HCT116 (cell line): ENCODE measurements around the gene GRIA1. TPM values are rescaled to one million over a fixed set of nuclear protein-coding genes. Genes with fewer than 3 reads are reported as not detected.

Experiments used
- ATAC-seq: fragments of 200-7000 bp; cut with Tn5 transposase; 2 replicates; pipeline ENCODE4 v1.9.1; 2020; ENCODE audit warnings: mild to moderate bottlenecking, moderate library complexity
- BruUV-seq: library from RNA; stranded (reverse); fragments of 400-500 nt; replicated peaks from 2 replicates; lab custom pipeline; 2021; lab: Mats Ljungman, UMichigan
- CTCF ChIA-PET: fragments of 300-600 bp; sonication (Branson Sonifier 250); formaldehyde crosslinking; loops from one replicate; lab custom pipeline; 2021; ENCODE audit warnings: antibody characterized with exemption; lab: Charles Lee
- POLR2A ChIA-PET: fragments of 300-600, 350-600 bp; sonication (Branson Sonifier 250); formaldehyde crosslinking; loops from one replicate; lab custom pipeline; 2021; ENCODE audit warnings: antibody characterized with exemption; lab: Charles Lee
- RAD21 ChIA-PET, 2 experiments: fragments of 300-600 bp; sonication (Branson Sonifier 250); formaldehyde crosslinking; loops; one replicate each; lab custom pipeline; 2023; ENCODE audit warnings: low total read pairs in 2 of 2; ENCODE audit not compliant: uncharacterized antibody in 2 of 2, unreplicated experiment in 2 of 2, low non-redundant PET in 1 of 2; lab: Charles Lee
- DNase-seq: peaks from one replicate; pipeline ENCODE4 v3.0.0-alpha.2; 2010; ENCODE audit warnings: low read depth, low spot score
- H2AFZ ChIP-seq: fragments of 200-600 bp; shearing (Covaris generic), sonication (generic); 2 replicates; pipeline ENCODE4 v1.6.1; 2017; ENCODE audit warnings: low read depth, mixed run types, mixed read lengths, antibody characterized with exemption, low read length; ENCODE audit not compliant: poor library complexity, severe bottlenecking
- H3K27ac ChIP-seq: 2 replicates; pipeline ENCODE4 v1.5.1; 2012; ENCODE audit warnings: low read depth, low read length
- H3K27me3 ChIP-seq: fragments of 200-600 bp; sonication (generic); 2 replicates; pipeline ENCODE4 v1.6.1; 2016; ENCODE audit warnings: mixed run types, low read length, mixed read lengths; ENCODE audit not compliant: insufficient read depth
- H3K36me3 ChIP-seq, 2 experiments: fragments of 200-500 bp in 1 of 2; fragments of 200-600 bp in 1 of 2; sonication (Bioruptor generic) in 1 of 2; sonication (generic) in 1 of 2; 2 replicates each; pipeline versions ENCODE4 v1.5.1 to v1.6.1; 2014 to 2016; ENCODE audit warnings: low read length in 2 of 2, inconsistent platforms in 1 of 2, mixed read lengths in 1 of 2, mixed run types in 1 of 2; ENCODE audit not compliant: insufficient read depth in 2 of 2, control insufficient read depth in 1 of 2
- H3K4me1 ChIP-seq, 2 experiments: fragments of 200-600 bp in 1 of 2; sonication (generic) in 1 of 2; 2 replicates each; pipeline versions ENCODE4 v1.5.1 to v1.6.1; 2012 to 2017; ENCODE audit warnings: low read length in 2 of 2, inconsistent platforms in 1 of 2, mild to moderate bottlenecking in 1 of 2, mixed read lengths in 1 of 2, mixed run types in 1 of 2, moderate library complexity in 1 of 2; ENCODE audit not compliant: insufficient read depth in 2 of 2, control insufficient read depth in 1 of 2
- H3K4me2 ChIP-seq: fragments of 200-600 bp; sonication (generic); 2 replicates; pipeline ENCODE4 v1.6.1; 2017; ENCODE audit warnings: mixed run types, low read length, mixed read lengths
- H3K4me3 ChIP-seq, 2 experiments: fragments of 200-600 bp in 1 of 2; sonication (generic) in 1 of 2; replicated peaks in 1 of 2; 2 replicates each; pipeline ENCODE4 v1.5.1; 2011 to 2016; ENCODE audit warnings: low read length in 2 of 2, control low read depth in 1 of 2, low read depth in 1 of 2, mild to moderate bottlenecking in 1 of 2, mixed read lengths in 1 of 2, mixed run types in 1 of 2
- H3K79me2 ChIP-seq: fragments of 200-600 bp; sonication (generic); 2 replicates; pipeline ENCODE4 v1.6.1; 2017; ENCODE audit warnings: mild to moderate bottlenecking, mixed run types, low read length, moderate library complexity, mixed read lengths; ENCODE audit not compliant: insufficient read depth
- H3K9ac ChIP-seq: fragments of 200-600 bp; sonication (generic); 2 replicates; pipeline ENCODE4 v1.6.1; 2016; ENCODE audit warnings: low read length, mixed read lengths
- H3K9me2 ChIP-seq: fragments of 200-600 bp; sonication (generic), shearing (Covaris generic); 2 replicates; pipeline ENCODE4 v1.6.1; 2017; ENCODE audit warnings: mixed run types, mild to moderate bottlenecking, moderate library complexity; ENCODE audit not compliant: insufficient read depth
- H3K9me3 ChIP-seq, 2 experiments: fragments of 200-500 bp in 1 of 2; fragments of 200-600 bp in 1 of 2; sonication (Bioruptor generic) in 1 of 2; sonication (generic) in 1 of 2; 2 replicates each; pipeline ENCODE4 v1.6.1; 2014 to 2017; ENCODE audit warnings: low read length in 2 of 2, mixed read lengths in 2 of 2, inconsistent platforms in 1 of 2, low read depth in 1 of 2, mild to moderate bottlenecking in 1 of 2, mixed run types in 1 of 2, moderate library complexity in 1 of 2; ENCODE audit not compliant: control insufficient read depth in 1 of 2, insufficient read depth in 1 of 2
- H4K20me1 ChIP-seq: fragments of 200-600 bp; sonication (generic), shearing (Covaris generic); 2 replicates; pipeline ENCODE4 v1.6.1; 2017; ENCODE audit warnings: mixed run types, mild to moderate bottlenecking, moderate library complexity; ENCODE audit not compliant: insufficient read depth
- CEBPB ChIP-seq: IDR thresholded peaks from 2 replicates; pipeline ENCODE4 v1.6.1; 2012; ENCODE audit warnings: low read depth
- EGR1 ChIP-seq: IDR thresholded peaks from 2 replicates; pipeline ENCODE4 v1.6.1; 2012; ENCODE audit warnings: low read depth
- ELF1 ChIP-seq: IDR thresholded peaks from 2 replicates; pipeline ENCODE4 v1.6.1; 2012; ENCODE audit warnings: low read depth, borderline replicate concordance
- EZH2 ChIP-seq: fragments of 200-600 bp; sonication (generic); IDR thresholded peaks from 2 replicates; pipeline ENCODE4 v1.6.1; 2017; ENCODE audit warnings: antibody characterized with exemption, mixed run types
- FOSL1 ChIP-seq: IDR thresholded peaks from 2 replicates; pipeline ENCODE4 v1.6.1; 2012; ENCODE audit warnings: low read depth
- JUND ChIP-seq: IDR thresholded peaks from 2 replicates; pipeline ENCODE4 v1.6.1; 2012
- POLR2A ChIP-seq: IDR thresholded peaks from 2 replicates; pipeline ENCODE4 v1.7.0; 2011; ENCODE audit warnings: borderline replicate concordance; ENCODE audit not compliant: insufficient read depth, insufficient read length; ENCODE audit errors: extremely low read depth
- POLR2AphosphoS5 ChIP-seq: IDR thresholded peaks from 2 replicates; pipeline ENCODE4 v1.6.1; 2011; ENCODE audit warnings: mild to moderate bottlenecking, low read depth, low read length, moderate library complexity
- SIN3A ChIP-seq: IDR thresholded peaks from 2 replicates; pipeline ENCODE4 v1.6.1; 2012; ENCODE audit warnings: low read depth
- SRF ChIP-seq: IDR thresholded peaks from 2 replicates; pipeline ENCODE4 v1.6.1; 2012; ENCODE audit warnings: low read depth
- YY1 ChIP-seq: IDR thresholded peaks from 2 replicates; pipeline ENCODE4 v1.6.1; 2011; ENCODE audit warnings: low read length, low read depth, moderate library complexity, mild to moderate bottlenecking; ENCODE audit not compliant: insufficient replicate concordance; ENCODE audit errors: extremely low read depth
- ZFX ChIP-seq: fragments of 450-650 bp; IDR thresholded peaks from 2 replicates; pipeline ENCODE4 v1.6.1; 2017
- intact Hi-C: fragments of 100-400 bp; cut with micrococcal nuclease; formaldehyde crosslinking; loops from 2 replicates; pipeline ENCODE4 v1.10.0; 2022
- total RNA-seq: library from RNA; stranded (reverse); gene quantifications from one replicate; pipeline ENCODE4 v1.2.1, GENCODE V29; 2021; ENCODE audit not compliant: unreplicated experiment
- TF ChIP-seq, protein P1 (sequence below): IDR thresholded peaks from 2 replicates; pipeline ENCODE4 v1.6.1; 2012
- TF ChIP-seq, protein P2 (sequence below), 3 experiments: fragments of 200-600 bp in 1 of 3; sonication (generic) in 1 of 3; IDR thresholded peaks in 2 of 3; conservative IDR thresholded peaks in 1 of 3; 2 replicates each; pipeline ENCODE4 v1.5.1; 2012 to 2017; ENCODE audit warnings: low read depth in 2 of 3, low read length in 2 of 3, antibody characterized with exemption in 1 of 3, borderline replicate concordance in 1 of 3, control low read depth in 1 of 3, mild to moderate bottlenecking in 1 of 3, mixed read lengths in 1 of 3, mixed run types in 1 of 3, moderate library complexity in 1 of 3; ENCODE audit not compliant: insufficient read depth in 1 of 3
- TF ChIP-seq, protein P3 (sequence below): IDR thresholded peaks from 2 replicates; pipeline ENCODE4 v1.6.1; 2012; ENCODE audit warnings: low read depth

Gene GRIA1
- total RNA-seq, 1 experiment from 2014 or later, result not detected

DNA sequence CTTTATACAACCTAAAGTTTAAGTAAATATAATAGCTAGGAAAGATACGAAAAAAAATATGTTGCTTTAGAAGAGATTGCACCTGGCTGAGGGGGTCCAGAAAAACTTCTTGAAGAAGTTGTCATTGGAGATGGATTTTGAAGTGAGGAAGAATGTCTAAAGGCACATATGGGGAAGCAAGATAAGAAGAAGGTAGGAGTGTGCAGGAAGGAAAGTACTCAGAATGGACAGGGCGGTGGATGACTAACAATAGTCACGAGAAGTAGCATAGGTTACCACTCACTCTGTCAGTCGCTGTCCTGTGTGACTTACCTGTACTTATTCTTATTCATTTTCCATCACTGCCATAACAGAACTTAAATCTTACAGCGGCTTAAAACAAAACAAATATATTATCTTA is 251.6 kb downstream of the GRIA1 start:
- Histone ChIP-seq H2AFZ (no peak overlapping the region), H3K4me3 (no peak overlapping the region), H3K4me2 (no peak overlapping the region), H3K9me2 (no peaks in the 10 kb centered on the region), H3K9ac (no peak overlapping the region), H3K4me1 (no peaks in the 10 kb centered on the region), H3K27ac (no peak overlapping the region), H3K36me3 (no peaks in the 10 kb centered on the region), H3K79me2 (no peaks in the 10 kb centered on the region), H4K20me1 (no peaks in the 10 kb centered on the region), H3K27me3 (peaks cover 24% of the 10 kb centered on the region; the same call in 1 of the 2 replicates), H3K9me3 (no peaks in the 10 kb centered on the region)
- BruUV-seq, result no TSS peak
- ChIA-PET POLR2A (no interaction called here), RAD21 (no interaction called here), CTCF (no interaction called here)
- intact Hi-C loops, result no loop called here
- DNase-seq, result no peak
- no peak for ATAC-seq
- TF ChIP-seq EGR1, result no peak
- no peak for TF ChIP-seq ELF1
- TF ChIP-seq, protein P1, sequence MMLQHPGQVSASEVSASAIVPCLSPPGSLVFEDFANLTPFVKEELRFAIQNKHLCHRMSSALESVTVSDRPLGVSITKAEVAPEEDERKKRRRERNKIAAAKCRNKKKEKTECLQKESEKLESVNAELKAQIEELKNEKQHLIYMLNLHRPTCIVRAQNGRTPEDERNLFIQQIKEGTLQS, result no peak
- no peak for TF ChIP-seq JUND
- TF ChIP-seq POLR2AphosphoS5, result no peak
- TF ChIP-seq POLR2A, result no peak
- no peak for TF ChIP-seq SRF
- TF ChIP-seq SIN3A, result no peak
- TF ChIP-seq CEBPB, result no peak
- TF ChIP-seq YY1, result no peak
- TF ChIP-seq EZH2, result no peak
- TF ChIP-seq, protein P2, sequence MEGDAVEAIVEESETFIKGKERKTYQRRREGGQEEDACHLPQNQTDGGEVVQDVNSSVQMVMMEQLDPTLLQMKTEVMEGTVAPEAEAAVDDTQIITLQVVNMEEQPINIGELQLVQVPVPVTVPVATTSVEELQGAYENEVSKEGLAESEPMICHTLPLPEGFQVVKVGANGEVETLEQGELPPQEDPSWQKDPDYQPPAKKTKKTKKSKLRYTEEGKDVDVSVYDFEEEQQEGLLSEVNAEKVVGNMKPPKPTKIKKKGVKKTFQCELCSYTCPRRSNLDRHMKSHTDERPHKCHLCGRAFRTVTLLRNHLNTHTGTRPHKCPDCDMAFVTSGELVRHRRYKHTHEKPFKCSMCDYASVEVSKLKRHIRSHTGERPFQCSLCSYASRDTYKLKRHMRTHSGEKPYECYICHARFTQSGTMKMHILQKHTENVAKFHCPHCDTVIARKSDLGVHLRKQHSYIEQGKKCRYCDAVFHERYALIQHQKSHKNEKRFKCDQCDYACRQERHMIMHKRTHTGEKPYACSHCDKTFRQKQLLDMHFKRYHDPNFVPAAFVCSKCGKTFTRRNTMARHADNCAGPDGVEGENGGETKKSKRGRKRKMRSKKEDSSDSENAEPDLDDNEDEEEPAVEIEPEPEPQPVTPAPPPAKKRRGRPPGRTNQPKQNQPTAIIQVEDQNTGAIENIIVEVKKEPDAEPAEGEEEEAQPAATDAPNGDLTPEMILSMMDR (IDR thresholded peaks at IDR 0.05 in 2 of 3, conservative IDR thresholded peaks at IDR 0.05 in 1 of 3; ENCODE audit: borderline replicate concordance in 1 of 3, insufficient read depth in 1 of 3, low read depth in 2 of 3, low read length in 2 of 3), result no peak
- no peak for TF ChIP-seq FOSL1
- TF ChIP-seq, protein P3, sequence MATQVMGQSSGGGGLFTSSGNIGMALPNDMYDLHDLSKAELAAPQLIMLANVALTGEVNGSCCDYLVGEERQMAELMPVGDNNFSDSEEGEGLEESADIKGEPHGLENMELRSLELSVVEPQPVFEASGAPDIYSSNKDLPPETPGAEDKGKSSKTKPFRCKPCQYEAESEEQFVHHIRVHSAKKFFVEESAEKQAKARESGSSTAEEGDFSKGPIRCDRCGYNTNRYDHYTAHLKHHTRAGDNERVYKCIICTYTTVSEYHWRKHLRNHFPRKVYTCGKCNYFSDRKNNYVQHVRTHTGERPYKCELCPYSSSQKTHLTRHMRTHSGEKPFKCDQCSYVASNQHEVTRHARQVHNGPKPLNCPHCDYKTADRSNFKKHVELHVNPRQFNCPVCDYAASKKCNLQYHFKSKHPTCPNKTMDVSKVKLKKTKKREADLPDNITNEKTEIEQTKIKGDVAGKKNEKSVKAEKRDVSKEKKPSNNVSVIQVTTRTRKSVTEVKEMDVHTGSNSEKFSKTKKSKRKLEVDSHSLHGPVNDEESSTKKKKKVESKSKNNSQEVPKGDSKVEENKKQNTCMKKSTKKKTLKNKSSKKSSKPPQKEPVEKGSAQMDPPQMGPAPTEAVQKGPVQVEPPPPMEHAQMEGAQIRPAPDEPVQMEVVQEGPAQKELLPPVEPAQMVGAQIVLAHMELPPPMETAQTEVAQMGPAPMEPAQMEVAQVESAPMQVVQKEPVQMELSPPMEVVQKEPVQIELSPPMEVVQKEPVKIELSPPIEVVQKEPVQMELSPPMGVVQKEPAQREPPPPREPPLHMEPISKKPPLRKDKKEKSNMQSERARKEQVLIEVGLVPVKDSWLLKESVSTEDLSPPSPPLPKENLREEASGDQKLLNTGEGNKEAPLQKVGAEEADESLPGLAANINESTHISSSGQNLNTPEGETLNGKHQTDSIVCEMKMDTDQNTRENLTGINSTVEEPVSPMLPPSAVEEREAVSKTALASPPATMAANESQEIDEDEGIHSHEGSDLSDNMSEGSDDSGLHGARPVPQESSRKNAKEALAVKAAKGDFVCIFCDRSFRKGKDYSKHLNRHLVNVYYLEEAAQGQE, result no peak
- TF ChIP-seq ZFX, result no peak
- TF ChIP-seq, all 23 proteins: peak for 0
